HPDE6-E6E7 (cell line): ENCODE results near the gene CSKMT.
"Not testable (repeated sequence)": the region's sequence is repeated elsewhere in the genome, so short reads cannot be mapped to it uniquely, and the experiment has no call there.

Experiments
- DNase-seq: peaks from one replicate; pipeline ENCODE4 v3.0.0; 2011; ENCODE audit warnings: missing footprints; ENCODE audit errors: extremely low spot score

The CSKMT gene

DNA sequence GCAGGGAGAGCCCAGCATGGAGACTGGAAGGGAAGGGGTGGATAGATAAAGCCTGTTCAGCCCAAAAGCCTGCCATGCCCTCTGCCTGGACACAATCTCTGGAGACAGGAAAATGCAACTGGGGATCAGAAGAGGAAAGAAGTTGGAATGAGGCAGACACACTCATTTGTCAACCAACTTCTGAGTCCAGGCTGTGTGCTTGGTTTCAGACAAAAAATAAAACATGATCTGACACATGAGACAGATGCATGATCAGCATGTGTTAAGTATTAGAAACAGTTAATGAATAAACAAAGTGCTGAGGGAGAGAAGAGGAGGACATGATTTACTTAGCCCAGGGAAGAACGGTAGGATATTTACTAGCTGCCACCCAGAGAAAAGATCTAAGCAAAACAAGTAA lies 23.4 kb downstream of the CSKMT start:
- no peak for DNase-seq

DNA sequence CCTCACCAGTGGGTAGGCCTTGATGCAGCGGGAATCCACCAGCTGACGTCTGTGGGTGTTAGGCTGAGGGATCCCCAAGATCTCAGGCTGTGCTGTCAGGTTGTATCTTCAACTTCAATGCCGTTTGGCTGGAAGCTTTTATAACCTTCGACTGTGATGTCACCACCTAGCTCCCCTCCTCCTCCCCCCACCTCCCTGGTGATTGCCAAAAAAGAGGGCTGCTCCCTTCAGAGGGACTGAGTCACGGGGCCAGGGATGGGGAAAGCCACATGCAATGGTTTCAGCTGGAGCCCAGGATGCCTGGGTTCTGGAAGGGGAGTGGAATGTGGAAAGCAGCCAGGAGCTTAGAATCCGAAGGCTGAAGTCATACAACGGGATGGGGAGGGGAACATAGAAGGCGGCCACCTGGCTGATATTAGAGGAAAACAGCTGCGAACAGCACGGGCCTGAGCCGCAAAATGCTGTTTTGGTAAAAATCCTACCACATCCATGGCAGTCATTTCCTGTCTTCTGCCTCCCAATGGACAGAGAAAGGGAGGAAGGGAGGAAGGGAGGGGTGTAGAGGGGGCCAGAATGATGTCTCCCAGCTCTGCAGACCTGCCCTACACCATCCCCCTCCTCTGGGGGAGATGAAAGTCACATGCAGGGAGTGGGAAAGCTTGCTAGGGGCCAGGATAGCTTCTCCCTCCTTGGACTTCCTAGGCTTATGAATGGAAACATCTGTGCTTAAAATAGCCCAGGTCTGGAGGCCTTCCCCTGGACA lies 24.5 kb downstream of the CSKMT start, which contains the start of gene LRRN4CL:
TSS of gene LRRN4CL (minus strand) at position 110 of the 763 bp plus-strand sequence. CDS start 1,022 bp downstream, outside the sequence.
- DNase-seq = no peak

DNA sequence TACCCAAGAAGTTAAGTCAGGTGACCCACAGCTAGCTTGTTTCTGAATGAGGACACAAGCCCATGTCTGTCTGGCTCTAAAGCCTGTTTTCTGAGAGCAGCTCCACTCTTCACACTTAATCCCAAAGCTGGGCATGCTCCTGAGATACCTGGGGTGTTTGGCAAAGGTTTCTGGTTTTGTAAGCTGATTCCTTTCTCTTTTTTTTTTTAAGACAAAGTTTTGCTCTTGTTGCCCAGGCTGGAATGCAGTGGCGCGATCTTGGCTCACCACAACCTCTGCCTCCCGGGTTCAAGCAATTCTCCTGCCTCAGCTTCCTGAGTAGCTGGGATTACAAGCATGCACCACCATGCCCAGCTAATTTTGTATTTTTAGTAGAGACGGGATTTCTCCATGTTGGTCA lies 28.5 kb downstream of the CSKMT start:
- not testable (repeated sequence) for DNase-seq

DNA sequence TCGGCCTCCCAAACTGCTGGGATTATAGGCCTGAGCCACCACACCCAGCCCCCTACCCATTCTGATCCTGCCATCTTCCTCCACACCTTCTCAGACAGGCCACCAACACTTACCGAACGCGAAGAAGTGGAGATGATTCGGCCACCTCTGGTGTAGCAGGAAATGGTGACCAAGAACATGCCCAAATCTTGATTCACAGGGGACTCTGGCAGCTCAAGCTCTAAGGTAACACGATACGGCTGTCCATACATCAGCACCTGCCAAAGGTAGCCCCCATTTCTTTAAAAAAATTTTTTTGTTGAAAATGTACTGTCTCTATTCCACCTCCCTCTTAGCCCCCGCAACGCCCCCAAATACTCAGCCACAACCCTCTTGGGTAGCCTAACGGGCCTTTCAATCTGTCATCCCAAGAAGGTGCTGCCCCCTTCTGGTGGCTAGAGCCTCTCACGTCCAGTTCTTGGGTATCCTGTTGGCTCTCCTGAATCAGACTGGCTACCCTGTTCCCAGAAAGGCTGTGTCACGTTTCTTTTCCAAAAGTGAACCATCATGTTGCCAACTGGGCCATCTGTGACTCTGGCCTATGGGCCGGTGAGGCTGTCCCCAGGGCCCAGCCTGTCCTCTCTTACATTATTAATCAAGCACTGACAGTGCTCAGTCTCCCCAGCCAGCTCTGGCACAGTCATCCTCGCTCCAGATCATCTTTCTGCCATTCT lies 29.5 kb downstream of the CSKMT start:
- peak; percentile 67 for DNase-seq

DNA sequence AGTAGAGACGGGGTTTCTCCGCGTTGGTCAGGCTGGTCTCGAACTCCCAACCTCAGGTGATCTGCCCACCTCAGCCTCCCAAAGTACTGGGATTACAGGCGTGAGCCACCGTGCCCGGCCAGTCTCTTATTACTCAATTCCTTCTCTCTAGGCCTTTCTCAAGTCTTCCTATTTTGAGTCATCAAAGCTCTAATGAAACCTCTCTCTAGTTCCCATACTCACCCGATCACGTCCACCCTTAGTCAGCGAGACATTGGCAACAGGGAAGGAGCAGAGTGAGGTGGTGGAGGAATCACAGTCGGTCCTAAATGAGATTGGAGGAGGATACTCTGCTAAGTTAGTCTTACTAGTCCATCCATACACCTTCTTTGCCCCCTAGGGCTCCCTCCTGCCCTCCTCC lies 37.1 kb downstream of the CSKMT start:
- DNase-seq = no peak

DNA sequence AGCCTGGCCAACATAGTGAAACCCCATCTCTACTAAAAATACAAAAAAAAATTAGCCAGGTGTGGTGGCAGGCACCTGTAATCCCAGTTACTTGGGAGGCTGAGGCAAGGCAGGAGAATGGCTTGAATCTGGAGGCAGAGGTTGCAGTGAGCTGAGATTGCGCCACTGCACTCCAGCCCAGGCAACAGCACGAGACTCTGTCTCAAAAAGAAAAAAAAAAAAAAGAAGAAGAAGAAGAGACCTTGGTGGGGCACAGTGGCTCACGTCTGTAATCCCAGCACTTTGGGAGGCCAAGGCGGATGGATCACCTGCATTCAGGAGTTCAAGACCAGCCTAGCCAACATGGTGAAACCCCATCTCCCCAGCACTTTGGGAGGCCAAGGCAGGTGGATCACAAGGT lies 38.8 kb downstream of the CSKMT start:
- DNase-seq = not testable (repeated sequence)

DNA sequence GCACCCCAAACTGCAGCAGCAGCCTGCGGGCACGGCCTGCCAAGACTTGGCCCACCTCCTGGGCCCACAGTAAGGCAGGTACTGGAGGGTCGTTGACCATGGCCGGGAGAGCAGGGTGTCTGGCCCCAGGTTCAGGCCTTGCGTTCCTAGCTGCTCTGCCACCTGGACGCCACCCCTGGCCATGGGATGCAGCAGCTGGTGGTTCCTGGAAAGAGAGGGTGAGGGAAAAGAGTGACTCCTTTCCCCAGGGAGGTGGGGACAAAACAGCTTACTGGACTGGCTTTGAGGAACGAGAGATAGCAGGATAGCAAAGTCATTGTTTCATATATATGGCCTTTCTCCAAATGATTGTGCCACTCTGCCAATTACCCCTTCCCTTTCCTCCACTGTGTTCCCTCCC lies 40.3 kb downstream of the CSKMT start:
- DNase-seq = no peak

DNA sequence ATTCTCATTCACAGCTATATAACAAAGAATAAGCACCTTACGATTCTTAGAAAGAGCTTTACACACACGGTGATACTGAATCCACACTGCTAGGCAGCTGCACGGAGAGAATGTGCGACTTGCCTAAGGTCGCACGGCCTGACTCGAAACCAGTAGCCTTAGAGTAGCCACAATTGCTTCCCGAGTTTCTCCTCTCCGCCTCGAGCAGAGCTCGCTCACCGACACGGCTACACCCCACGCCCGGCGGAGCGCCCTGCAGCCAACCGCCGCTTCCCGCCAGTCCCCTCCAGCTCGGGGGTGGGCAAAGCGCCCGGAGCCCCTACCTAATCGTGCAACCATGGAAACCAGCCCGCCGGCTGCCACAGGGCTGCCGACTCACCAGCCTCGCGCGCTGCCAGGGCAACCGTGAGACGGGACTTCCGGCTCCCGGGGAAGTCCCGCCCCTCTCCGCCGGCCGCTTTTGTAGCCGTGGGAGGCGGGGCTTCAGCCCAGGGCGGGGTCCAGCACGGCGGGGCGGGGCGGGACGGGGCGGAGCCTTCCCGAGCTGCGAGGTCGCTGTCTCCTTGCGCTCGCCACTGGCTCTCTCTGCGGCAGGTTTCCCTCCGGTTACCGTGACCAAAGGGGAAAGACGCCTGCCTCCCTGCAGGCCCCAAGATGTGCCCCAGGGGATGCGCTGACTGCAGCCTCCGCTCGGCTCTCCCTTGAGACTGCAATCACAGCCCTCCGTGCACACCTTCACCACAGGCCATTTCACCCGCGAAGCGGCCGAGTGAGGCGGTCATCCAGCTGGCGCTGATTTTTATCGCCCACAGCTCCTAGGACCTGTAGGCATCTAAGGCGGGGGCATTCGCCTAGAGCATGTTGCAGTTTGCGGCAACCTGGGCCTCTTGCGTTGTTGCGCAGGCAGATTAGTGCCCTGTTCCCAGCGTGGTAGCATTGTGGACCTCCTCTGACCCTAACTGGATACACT lies 41.1 kb downstream of the CSKMT start:
- DNase-seq = peak; percentile 77

DNA sequence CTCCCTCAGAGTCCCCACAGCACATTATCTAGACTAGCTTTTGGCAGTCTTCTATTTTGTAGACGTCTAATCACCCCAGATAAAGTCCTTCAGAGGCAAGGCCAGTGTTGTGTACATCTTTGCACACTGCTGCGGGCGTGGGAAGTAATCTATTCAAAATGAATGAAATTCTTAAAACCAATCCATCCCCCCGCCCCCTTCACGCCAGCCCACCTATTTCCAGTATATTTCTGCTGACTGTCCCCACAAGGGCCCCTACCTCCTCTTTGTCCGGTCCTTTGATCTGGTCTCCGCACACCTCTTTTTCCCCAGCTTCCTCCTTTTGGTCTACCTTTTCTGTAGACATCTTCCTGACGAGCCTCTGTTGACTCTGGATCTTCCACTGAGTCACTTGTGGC lies 41.7 kb downstream of the CSKMT start:
- DNase-seq = no peak

DNA sequence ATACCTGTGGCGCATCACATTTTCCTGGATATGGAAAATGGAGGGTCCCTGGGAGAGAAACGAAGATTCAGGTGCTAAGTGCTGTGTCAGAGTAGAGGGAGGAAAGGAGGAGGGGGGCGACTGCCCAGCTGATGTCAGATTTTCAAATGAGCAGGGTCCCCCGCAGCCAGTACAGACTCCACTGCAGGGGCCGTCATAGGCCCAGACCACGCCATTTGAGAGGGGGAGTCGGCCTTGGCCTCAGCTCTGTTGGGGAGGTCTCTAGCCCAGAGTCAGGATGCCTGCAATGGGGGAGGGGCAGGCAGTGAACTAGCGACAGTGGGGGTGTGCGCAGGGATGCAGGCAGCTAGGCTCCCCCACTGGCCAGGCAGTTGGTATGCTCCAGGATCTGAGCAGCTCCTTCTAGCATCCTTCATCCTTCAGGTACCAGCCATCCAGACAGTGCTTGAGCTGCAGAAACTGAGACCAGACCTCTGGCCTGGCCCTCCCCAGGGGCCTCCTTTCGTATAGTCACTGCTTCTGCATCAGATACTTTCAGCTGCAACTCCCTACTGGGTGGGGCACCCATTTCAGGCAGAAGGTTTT lies 42.3 kb downstream of the CSKMT start, which contains the start of the genes BSCL2 and GNG3:
TSS of gene BSCL2 (minus strand) at position 148 of the 585 bp plus-strand sequence. CDS start 229 bp downstream, outside the sequence.
TSS of gene GNG3 (plus strand) at position 400 of the 585 bp plus-strand sequence. CDS start 620 bp downstream, outside the sequence.
- DNase-seq = no peak

DNA sequence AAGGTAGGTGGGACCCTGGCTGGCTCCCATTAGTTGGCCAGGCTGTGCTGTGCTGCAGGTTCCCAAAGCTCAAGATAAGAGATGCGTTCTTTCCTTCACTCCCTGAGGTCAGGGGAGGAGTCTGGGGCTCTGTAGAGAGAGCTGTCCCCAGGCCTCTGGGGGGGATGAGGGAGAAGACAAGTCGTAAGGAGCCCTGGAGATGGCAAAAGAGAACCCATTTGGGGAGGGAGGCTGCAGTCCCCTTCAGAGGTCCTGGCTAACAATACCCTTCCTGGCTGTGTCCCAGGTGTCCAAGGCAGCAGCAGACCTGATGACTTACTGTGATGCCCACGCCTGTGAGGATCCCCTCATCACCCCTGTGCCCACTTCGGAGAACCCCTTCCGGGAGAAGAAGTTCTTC lies 43.3 kb downstream of the CSKMT start:
- no peak for DNase-seq

DNA sequence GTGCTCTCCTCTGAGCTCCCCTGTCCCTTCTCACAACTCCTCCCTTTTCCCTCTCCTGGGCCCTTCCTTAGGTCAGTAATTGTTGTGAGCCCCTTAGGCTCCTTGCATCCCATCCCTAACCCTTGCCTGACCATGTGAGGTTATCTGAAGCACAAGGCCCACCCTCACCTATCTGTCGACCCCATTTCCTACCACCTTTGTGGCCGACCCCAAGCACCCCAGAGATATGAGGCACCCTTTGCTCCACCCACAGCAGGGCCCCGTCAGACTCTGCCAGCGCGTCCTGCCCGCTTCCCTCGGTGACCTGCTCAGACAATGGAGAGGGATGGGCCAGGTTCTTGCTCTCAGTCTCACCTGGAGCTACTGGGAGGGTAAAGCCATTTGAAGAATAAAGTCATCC lies 43.7 kb downstream of the CSKMT start:
- DNase-seq = no peak

DNA sequence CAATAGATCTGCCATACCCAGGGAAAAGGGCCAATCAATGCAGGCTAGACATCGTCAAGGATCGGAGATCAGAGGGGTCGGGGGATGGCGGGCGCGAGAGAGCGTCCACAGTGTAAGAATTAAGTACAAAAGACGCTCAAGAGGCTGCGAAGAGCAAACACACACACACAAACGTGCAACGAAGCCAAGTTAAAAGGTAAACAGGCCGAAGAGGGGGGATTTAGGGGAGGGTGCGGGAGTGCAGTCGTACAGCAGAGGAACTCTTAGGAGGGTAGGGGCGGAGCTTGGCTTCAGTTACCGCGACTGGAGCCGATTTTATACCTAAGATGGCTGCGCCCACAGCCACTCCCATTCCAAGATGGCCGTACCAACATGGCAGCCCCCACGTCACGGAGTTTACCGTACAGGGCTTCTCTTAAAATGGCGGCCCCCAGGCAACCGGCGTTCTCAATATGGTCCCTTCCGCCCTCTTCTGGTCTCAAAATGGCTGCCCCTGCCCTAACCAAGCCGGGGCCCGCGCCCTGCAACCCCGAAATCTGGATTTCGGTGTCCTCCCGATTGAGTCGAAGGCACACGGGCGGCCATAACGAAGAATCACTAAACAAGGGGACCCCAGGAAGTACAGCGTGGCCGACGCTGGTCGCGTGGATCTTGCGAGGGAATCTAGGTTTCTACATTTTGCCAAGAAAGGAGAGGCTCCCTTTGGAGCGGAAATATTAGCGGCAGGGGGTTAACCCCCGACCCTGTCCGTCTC lies 44.3 kb downstream of the CSKMT start:
- peak; percentile 88 for DNase-seq

DNA sequence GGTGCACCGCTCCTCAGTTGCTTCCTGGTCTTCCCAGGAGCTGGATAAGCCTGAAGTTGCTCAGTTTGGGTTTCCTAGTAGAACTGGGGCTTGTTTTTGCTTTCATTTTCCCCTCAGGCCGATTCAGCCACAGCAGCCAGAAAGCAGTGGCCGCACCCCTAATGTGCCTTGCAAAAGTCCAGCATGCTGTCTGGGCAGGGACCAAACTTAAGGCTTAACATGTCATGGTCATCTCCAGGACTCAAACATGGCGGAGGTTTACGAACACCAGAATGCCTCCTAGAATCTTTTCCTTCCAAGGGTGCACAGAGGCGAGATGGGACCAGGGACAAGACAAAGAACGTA lies 44.9 kb downstream of the CSKMT start:
- DNase-seq = no peak

DNA sequence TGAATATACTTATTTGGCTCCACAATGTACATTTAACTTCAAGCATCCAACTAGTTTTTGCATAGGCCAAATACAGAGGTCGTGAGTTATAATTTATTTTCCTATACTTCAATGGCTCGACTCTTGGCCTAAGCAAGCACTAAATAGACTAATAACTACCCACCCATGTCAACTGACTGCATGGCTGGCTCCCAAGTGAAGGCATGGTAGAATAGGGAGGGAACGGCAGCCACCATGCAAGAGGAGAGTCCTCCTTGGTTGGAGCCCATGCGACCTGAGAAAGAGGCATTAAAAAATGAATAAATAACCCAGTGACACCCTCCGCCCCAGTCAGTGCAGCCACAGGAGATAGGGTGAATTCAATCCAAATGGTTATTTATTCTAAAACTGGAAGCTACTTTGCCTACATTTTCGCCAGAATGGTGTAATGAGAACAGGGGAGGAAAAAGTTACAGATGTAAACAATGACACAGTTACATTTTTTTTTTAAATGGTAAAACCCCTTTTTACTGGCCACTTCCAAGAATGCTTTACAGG lies 47.2 kb downstream of the CSKMT start:
- no peak for DNase-seq

DNA sequence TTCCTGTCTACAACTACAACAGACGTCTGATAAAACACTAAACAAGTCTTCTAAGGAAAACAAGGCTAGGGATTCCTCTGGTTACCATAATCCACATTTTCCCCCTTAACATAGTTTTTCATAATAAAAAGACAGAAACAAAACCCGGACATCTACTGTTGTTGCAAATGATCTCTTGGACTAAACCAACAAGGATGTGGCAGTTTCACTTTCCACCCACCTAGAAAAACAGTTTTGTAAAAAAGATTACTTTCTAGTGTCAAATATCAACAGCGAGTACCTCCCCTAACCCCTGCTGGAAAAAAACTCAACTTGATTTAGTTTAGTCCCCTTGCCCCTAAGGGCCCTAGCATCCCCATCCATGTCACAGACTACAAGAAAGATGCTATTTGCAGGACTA lies 47.7 kb downstream of the CSKMT start:
- DNase-seq = no peak

DNA sequence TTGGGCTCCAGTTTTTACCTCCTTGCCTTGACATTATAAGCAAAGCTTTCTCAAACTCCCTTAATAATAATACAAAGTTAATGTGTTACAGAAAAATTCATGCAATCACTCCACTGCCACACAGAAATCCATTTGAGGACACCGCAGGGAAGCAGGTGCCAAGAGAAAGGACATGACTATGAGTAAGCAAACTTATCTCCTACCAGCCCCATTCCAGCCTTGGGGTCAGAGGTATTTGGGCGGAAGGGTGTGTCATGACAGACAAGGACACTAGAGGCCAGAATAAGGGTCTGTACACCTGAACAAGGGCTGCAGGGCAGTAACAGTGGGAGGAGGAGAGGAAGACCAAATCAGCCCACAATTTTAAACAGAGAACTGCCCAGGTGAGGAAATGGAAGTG lies 48.2 kb downstream of the CSKMT start:
- DNase-seq = no peak

DNA sequence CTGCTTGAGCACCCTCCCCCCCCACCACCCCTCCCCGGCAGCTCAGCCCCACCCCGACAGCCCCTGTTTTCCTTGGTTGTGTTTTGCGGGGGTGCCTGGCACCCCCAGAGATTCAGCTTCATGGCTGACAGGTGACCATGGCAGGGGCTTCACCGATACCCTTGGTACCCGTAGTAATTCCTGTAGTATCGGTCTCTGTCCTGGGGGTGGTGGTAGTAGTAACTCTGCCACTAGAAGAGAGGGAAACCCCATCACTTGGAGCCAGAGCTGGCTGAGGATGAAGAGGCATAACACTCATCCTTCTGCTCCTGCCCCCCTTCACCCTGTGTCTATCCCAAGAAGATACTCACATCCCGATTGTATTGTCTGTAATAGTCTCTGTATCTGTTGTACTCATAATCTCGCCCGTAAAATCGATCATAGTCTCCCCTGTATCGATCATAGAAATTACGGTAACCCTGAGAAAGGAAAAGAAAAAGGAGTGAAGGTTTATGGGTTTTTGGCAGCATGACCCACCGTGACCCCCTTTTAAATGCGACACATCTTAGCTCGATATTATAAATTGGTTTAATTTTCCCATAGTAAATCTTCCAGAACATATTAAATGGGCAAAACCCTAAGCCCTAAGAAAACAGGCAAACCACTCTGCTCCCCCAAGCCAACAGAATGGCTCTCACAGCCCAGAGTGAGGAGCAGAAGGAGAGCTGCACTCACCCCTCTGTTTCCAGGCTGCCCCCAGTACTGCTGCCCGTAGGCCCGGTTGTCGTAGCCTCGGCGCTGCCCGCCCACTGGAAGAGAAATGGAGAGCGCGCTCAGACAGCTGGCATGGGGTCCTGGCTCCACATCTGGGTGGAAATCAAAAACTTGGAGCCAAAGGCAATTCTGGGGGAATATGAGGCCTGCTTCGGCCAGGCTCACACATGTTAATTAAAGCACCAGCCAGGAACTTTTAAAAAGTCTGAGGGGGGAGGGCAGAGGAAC lies 50.3 kb downstream of the CSKMT start:
- no peak for DNase-seq

DNA sequence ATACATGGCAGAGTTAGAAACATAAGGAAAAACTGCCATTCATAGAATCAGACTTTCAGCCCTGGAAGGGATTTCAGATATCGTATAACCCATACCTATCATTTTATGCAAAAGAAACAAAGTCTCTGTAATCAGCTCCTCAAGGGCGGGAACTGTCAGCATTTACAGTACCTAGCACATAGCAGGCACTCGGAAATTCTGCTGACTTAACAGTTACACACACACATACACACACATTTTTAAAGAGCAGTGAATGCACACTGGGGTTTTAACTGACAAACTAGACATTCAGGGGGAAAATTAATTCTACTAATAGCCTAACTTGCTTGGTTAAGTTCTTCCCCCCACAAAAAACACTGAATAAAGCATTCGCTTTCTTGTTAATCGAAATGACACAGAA lies 51.1 kb downstream of the CSKMT start:
- no peak for DNase-seq
